OCI-LY3 (cell line): Measurements from ENCODE around the gene HAPLN3.

Experiments
- CTCF ChIP-seq: fragments of 200-600, 300-600 bp; sonication (generic); IDR thresholded peaks from 2 replicates; pipeline ENCODE4 v1.5.1; 2014; ENCODE audit warnings: antibody characterized with exemption, low read length, low read depth
- EZH2phosphoT487 ChIP-seq: fragments of 200-600 bp; shearing (Covaris generic); IDR thresholded peaks from 2 replicates; pipeline ENCODE4 v1.6.1; 2018; ENCODE audit warnings: antibody characterized with exemption, mixed run types, low read depth

GRCh38 chr15:88872706-88873105 lies 22.6 kb downstream of the HAPLN3 start:
- no peak for TF ChIP-seq CTCF
- no peak for TF ChIP-seq EZH2phosphoT487
